Tibial nerve (tissue), 4 donors: ENCODE data around the gene SIAE. TPM values are rescaled to one million over a fixed set of nuclear protein-coding genes. Genes with fewer than 3 reads are reported as not detected.

Source experiments
- DNase-seq, 2 donors: peaks; one replicate each; pipeline ENCODE4 v3.0.0-alpha.2; 2019; ENCODE audit warnings: low spot score in 2 of 2
- H3K27ac ChIP-seq, 4 donors: fragments of 200-600 bp; sonication (generic) in 3 of 4; one replicate each; pipeline ENCODE4 v1.5.1; 2017 to 2019; ENCODE audit warnings: mild to moderate bottlenecking in 1 of 4
- H3K27me3 ChIP-seq, 2 donors: fragments of 200-600 bp; sonication (generic) in 1 of 2; one replicate each; pipeline versions ENCODE4 v1.5.1 to v1.6.0; 2017 to 2019
- H3K36me3 ChIP-seq, 3 donors: fragments of 200-600 bp; sonication (generic); one replicate each; pipeline ENCODE4 v1.5.1; 2018 to 2019
- H3K4me1 ChIP-seq, 4 donors: fragments of 200-600 bp; sonication (generic) in 3 of 4; one replicate each; pipeline ENCODE4 v1.5.1; 2017 to 2019
- H3K4me3 ChIP-seq, 4 donors: fragments of 200-600 bp; sonication (generic) in 3 of 4; one replicate each; pipeline ENCODE4 v1.5.1; 2017 to 2019; ENCODE audit warnings: mild to moderate bottlenecking in 1 of 4, moderate library complexity in 1 of 4
- H3K9me3 ChIP-seq, 4 donors: fragments of 200-600 bp; sonication (generic) in 3 of 4; one replicate each; pipeline ENCODE4 v1.5.1; 2017 to 2019
- CTCF ChIP-seq, 5 experiments: fragments of 200-600 bp in 3 of 5; fragments of 450-650 bp in 2 of 5; sonication (generic) in 3 of 5; IDR thresholded peaks; one replicate each; pipeline ENCODE4 v1.5.1; 2016 to 2019; ENCODE audit warnings: antibody characterized with exemption in 5 of 5, mild to moderate bottlenecking in 3 of 5, moderate library complexity in 2 of 5
- EP300 ChIP-seq, 2 donors: sonication (generic); formaldehyde crosslinking; IDR thresholded peaks; one replicate each; pipeline ENCODE4 v1.6.1; 2017; ENCODE audit warnings: antibody characterized with exemption in 2 of 2, mild to moderate bottlenecking in 1 of 2
- POLR2A ChIP-seq, 2 donors: fragments of 450-650 bp; IDR thresholded peaks; one replicate each; pipeline ENCODE4 v1.6.1; 2017; ENCODE audit warnings: antibody characterized with exemption in 2 of 2, mild to moderate bottlenecking in 2 of 2, moderate library complexity in 2 of 2
- WGBS, 2 donors: methylation state at CpG; one replicate each; pipeline ENCODE4 v1.1.5; 2018; 5-methylcytosine and 5-hydroxymethylcytosine counted together
- total RNA-seq, 4 donors: library from RNA; depleted of rRNA; stranded (reverse); fragments of >200 nt; gene quantifications; one replicate each; pipeline ENCODE4 v1.1.0, GENCODE V29; 2016

SIAE gene
- total RNA-seq, 4 donors from 2014 or later, result 6.5 to 20.0 (median 8.2) TPM

GRCh38 chr11:124646148-124646547, 27.4 kb downstream of the SIAE start:
- no peak for TF ChIP-seq POLR2A (IDR thresholded peaks at IDR 0.05)
- DNase-seq, result no peak
- no peaks in the 10 kb centered on the region for H3K27me3 ChIP-seq
- peaks cover 0 to 29% (median 0%) of the 10 kb centered on the region in 3 donors for H3K36me3 ChIP-seq
- 81 to 84% methylated on average over 3 of the region's 3 CpGs for WGBS, 2 donors
- peaks cover 0 to 6% (median 0%) of the 10 kb centered on the region in 4 donors for H3K4me1 ChIP-seq
- no peak overlapping the region for H3K27ac ChIP-seq
- no peak overlapping the region for H3K4me3 ChIP-seq
- H3K9me3 ChIP-seq, result no peaks in the 10 kb centered on the region

DNA sequence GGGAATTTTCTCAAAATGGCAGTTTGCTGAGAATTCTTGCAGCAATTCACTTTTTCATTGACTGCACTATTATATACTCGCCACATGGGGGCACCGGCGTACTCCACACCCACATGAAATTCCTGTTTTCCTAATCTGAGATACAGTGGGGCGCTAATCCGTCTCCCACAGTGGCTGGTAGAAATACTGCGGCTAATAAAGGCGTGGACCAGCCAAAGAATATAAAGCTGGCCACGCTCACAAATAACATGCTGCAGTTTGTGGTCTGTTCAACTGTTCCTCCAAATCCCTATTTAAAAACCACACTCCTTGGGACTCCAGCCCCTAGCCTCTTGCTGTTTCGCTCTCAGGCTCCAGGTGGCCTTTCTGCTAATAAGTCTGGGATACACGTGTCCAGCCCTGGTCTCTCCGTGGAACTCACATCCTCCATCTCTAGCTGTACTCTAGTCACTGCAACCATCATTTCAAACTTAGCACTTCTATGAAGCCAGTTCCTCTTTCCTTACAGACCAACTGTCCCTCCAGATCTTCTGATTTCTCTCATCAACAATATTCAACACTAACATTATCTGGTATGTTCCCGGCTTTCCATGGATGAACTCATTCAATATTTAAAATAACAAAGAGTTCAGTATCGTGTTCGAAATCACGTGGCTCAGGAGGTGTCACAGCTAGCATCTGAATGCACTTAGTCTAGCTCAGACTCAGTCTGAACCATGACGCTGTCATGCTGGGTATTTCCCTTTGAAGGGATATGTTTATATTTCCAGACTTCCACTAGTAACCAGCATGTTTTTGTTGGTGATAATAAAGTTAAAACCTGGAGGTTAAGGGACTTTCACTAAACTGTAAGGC, 28.9 kb downstream of the SIAE start:
- Histone ChIP-seq H3K4me3 (peak overlapping the region in 1 of 4 donors; percentile 21), H3K4me1 (peaks cover 0 to 6% (median 0%) of the 10 kb centered on the region in 4 donors), H3K27me3 (no peaks in the 10 kb centered on the region), H3K36me3 (peaks cover 0 to 20% (median 0%) of the 10 kb centered on the region in 3 donors), H3K27ac (peak overlapping the region in 1 of 4 donors; percentile 31), H3K9me3 (no peaks in the 10 kb centered on the region)
- no peak for TF ChIP-seq EP300 (IDR thresholded peaks at IDR 0.05)
- no peak for TF ChIP-seq POLR2A (IDR thresholded peaks at IDR 0.05)
- peak; percentile 75 to 79 (median 77) for TF ChIP-seq CTCF (IDR thresholded peaks at IDR 0.05)
- DNase-seq, result peak; percentile 24 to 25
- 17 to 19% methylated on average over 16 of the region's 16 CpGs for WGBS, 2 donors

- H3K27ac ChIP-seq, result no peak overlapping the region
- H3K9me3 ChIP-seq, result no peaks in the 10 kb centered on the region
- TF ChIP-seq POLR2A (IDR thresholded peaks at IDR 0.05) (no peak), CTCF (IDR thresholded peaks at IDR 0.05) (no peak), EP300 (IDR thresholded peaks at IDR 0.05) (no peak)
- H3K4me1 ChIP-seq, result peaks cover 0 to 6% (median 0%) of the 10 kb centered on the region in 4 donors
- H3K36me3 ChIP-seq, result peaks cover 0 to 20% (median 0%) of the 10 kb centered on the region in 3 donors
- DNase-seq, result no peak
- H3K27me3 ChIP-seq, result no peaks in the 10 kb centered on the region
- no peak overlapping the region for H3K4me3 ChIP-seq
- 32% methylated on average over 3 of the region's 3 CpGs for WGBS, 2 donors
Measured at GRCh38 chr11:124643605-124644425, 29.7 kb downstream of the SIAE start.

GRCh38 chr11:124643042-124643604, 30.4 kb downstream of the SIAE start:
- DNase-seq, result no peak
- Histone ChIP-seq H3K27me3 (no peaks in the 10 kb centered on the region), H3K27ac (no peak overlapping the region), H3K36me3 (peaks cover 0 to 25% (median 0%) of the 10 kb centered on the region in 3 donors), H3K9me3 (no peaks in the 10 kb centered on the region), H3K4me1 (peaks cover 0 to 6% (median 0%) of the 10 kb centered on the region in 4 donors), H3K4me3 (no peak overlapping the region)
- 81 to 86% methylated on average over 10 of the region's 10 CpGs for WGBS, 2 donors
- no peak for TF ChIP-seq CTCF (IDR thresholded peaks at IDR 0.05)

GRCh38 chr11:124642628-124643027, 30.9 kb downstream of the SIAE start:
- no peak for DNase-seq
- H3K9me3 ChIP-seq, result no peaks in the 10 kb centered on the region
- no peaks in the 10 kb centered on the region for H3K27me3 ChIP-seq
- peaks cover 0 to 25% (median 0%) of the 10 kb centered on the region in 3 donors for H3K36me3 ChIP-seq
- peaks cover 0 to 6% (median 0%) of the 10 kb centered on the region in 4 donors for H3K4me1 ChIP-seq
- TF ChIP-seq EP300 (IDR thresholded peaks at IDR 0.05) (no peak), POLR2A (IDR thresholded peaks at IDR 0.05) (no peak), CTCF (IDR thresholded peaks at IDR 0.05) (no peak)
- H3K4me3 ChIP-seq, result no peak overlapping the region
- WGBS, 2 donors, result 86 to 90% methylated on average over 3 of the region's 3 CpGs
- no peak overlapping the region for H3K27ac ChIP-seq
